Progenitor cell of endocrine pancreas (in vitro differentiated cells): ENCODE measurements around the gene MYCL. TPM values are rescaled to one million over a fixed set of nuclear protein-coding genes. Genes with fewer than 3 reads are reported as not detected.
A peak's percentile ranks its signal among the peaks of the same experiment; 100 is the strongest.

Source experiments
- DNase-seq: peaks from one replicate; pipeline ENCODE4 v3.0.0; 2021; ENCODE audit warnings: low spot score; ENCODE audit not compliant: unreplicated experiment
- H3K27ac Mint-ChIP-seq: 2 replicates; pipeline ENCODE4 v1.8.0; 2021; ENCODE audit warnings: mild to moderate bottlenecking, moderate library complexity, mixed read lengths
- H3K27me3 Mint-ChIP-seq: 2 replicates; pipeline ENCODE4 v1.8.0; 2021; ENCODE audit warnings: mixed read lengths
- H3K36me3 Mint-ChIP-seq: 2 replicates; pipeline ENCODE4 v1.8.0; 2022; ENCODE audit warnings: mixed read lengths; ENCODE audit not compliant: insufficient read depth
- H3K4me1 Mint-ChIP-seq: 2 replicates; pipeline ENCODE4 v1.8.0; 2021; ENCODE audit warnings: low read depth, mixed read lengths
- H3K4me3 Mint-ChIP-seq: 2 replicates; pipeline ENCODE4 v1.8.0; 2021; ENCODE audit warnings: low read depth, mild to moderate bottlenecking, moderate library complexity, mixed read lengths
- H3K9me3 Mint-ChIP-seq: 2 replicates; pipeline ENCODE4 v1.8.0; 2021; ENCODE audit warnings: low read depth, mixed read lengths
- CTCF ChIP-seq: fragments of 200-600 bp; sonication (generic); IDR thresholded peaks from one replicate; pipeline ENCODE4 v1.5.0; 2021; ENCODE audit warnings: antibody characterized with exemption, mild to moderate bottlenecking; ENCODE audit not compliant: unreplicated experiment
- total RNA-seq: library from RNA; stranded (reverse); gene quantifications from 2 replicates; pipeline ENCODE4 v1.2.1, GENCODE V29; 2021

The MYCL gene
- total RNA-seq, 1 donor from 2014 or later: 21.3 TPM

GRCh38 chr1:39933956-39934941 is 32.5 kb upstream of the MYCL start:
- Mint-ChIP-seq H3K36me3 (no peaks in the 10 kb centered on the region), H3K27ac (peak overlapping the region; percentile 12), H3K9me3 (no peaks in the 10 kb centered on the region), H3K27me3 (no peaks in the 10 kb centered on the region), H3K4me3 (no peak overlapping the region), H3K4me1 (no peaks in the 10 kb centered on the region)
- DNase-seq: no peak
- TF ChIP-seq CTCF: no peak

GRCh38 chr1:39928809-39929587 is 27.3 kb upstream of the MYCL start:
- H3K4me1 Mint-ChIP-seq: peaks cover 8% of the 10 kb centered on the region
- no peak overlapping the region for H3K4me3 Mint-ChIP-seq
- no peaks in the 10 kb centered on the region for H3K36me3 Mint-ChIP-seq
- no peaks in the 10 kb centered on the region for H3K9me3 Mint-ChIP-seq
- DNase-seq: no peak
- no peak for TF ChIP-seq CTCF
- peaks cover 20% of the 10 kb centered on the region for H3K27me3 Mint-ChIP-seq
- H3K27ac Mint-ChIP-seq: no peak overlapping the region

- Mint-ChIP-seq H3K36me3 (no peaks in the 10 kb centered on the region), H3K4me3 (no peak overlapping the region), H3K27ac (no peak overlapping the region), H3K27me3 (peaks cover 24% of the 10 kb centered on the region), H3K9me3 (no peaks in the 10 kb centered on the region), H3K4me1 (peaks cover 9% of the 10 kb centered on the region)
- TF ChIP-seq CTCF: no peak
- no peak for DNase-seq
Measured at GRCh38 chr1:39927538-39927937, 25.8 kb upstream of the MYCL start.

GRCh38 chr1:39926820-39927219 is 25.1 kb upstream of the MYCL start:
- no peaks in the 10 kb centered on the region for H3K9me3 Mint-ChIP-seq
- TF ChIP-seq CTCF: no peak
- peaks cover 13% of the 10 kb centered on the region for H3K4me1 Mint-ChIP-seq
- H3K36me3 Mint-ChIP-seq: no peaks in the 10 kb centered on the region
- no peak for DNase-seq
- peak overlapping the region; percentile 42 for H3K27ac Mint-ChIP-seq
- H3K4me3 Mint-ChIP-seq: no peak overlapping the region
- H3K27me3 Mint-ChIP-seq: peaks cover 32% of the 10 kb centered on the region

GRCh38 chr1:39926343-39926793 is 24.7 kb upstream of the MYCL start:
- TF ChIP-seq CTCF: no peak
- Mint-ChIP-seq H3K36me3 (no peaks in the 10 kb centered on the region), H3K27ac (peak overlapping the region; percentile 42), H3K9me3 (no peaks in the 10 kb centered on the region), H3K4me1 (peaks cover 13% of the 10 kb centered on the region), H3K4me3 (no peak overlapping the region), H3K27me3 (peaks cover 36% of the 10 kb centered on the region)
- DNase-seq: no peak
